Tibial artery (tissue), 4 donors: ENCODE results near the gene VSIG10.

Experiments
- DNase-seq, 2 donors: peaks; one replicate each; pipeline ENCODE4 v3.0.0-alpha.2; 2019
- H3K27ac ChIP-seq, 2 donors: fragments of 200-600 bp; sonication (generic) in 1 of 2; 1 replicate in 1 of 2; 2 replicates in 1 of 2; pipeline ENCODE4 v1.5.1; 2018 to 2019; ENCODE audit warnings: mild to moderate bottlenecking in 1 of 2
- H3K27me3 ChIP-seq, 2 donors: fragments of 200-600 bp; sonication (generic) in 1 of 2; one replicate each; pipeline versions ENCODE4 v1.5.1 to v1.6.0; 2016 to 2019
- H3K36me3 ChIP-seq, 3 donors: fragments of 200-600 bp; sonication (generic) in 2 of 3; one replicate each; pipeline ENCODE4 v1.5.1; 2016 to 2019; ENCODE audit warnings: mild to moderate bottlenecking in 2 of 3
- H3K4me1 ChIP-seq, 4 donors: fragments of 200-600 bp; sonication (generic) in 2 of 4; 1 replicate in 3 of 4; 2 replicates in 1 of 4; pipeline ENCODE4 v1.5.1; 2016 to 2019
- H3K4me3 ChIP-seq, 2 donors: fragments of 200-600 bp; sonication (generic) in 1 of 2; 1 replicate in 1 of 2; 2 replicates in 1 of 2; pipeline ENCODE4 v1.5.1; 2018 to 2019; ENCODE audit warnings: mild to moderate bottlenecking in 2 of 2
- H3K9me3 ChIP-seq, 3 donors: fragments of 200-600 bp; sonication (generic) in 1 of 3; one replicate each; pipeline ENCODE4 v1.5.1; 2016 to 2019
- intact Hi-C: fragments of 100-400 bp; cut with DNase I; formaldehyde crosslinking; loops from one replicate; pipeline ENCODE4 v1.15.0; 2023; ENCODE audit warnings: low total_unique reads
- TF ChIP-seq, protein P1 (sequence below), 2 experiments: fragments of 200-600 bp in 1 of 2; fragments of 450-650 bp in 1 of 2; IDR thresholded peaks; one replicate each; pipeline ENCODE4 v1.5.1; 2017 to 2019; ENCODE audit warnings: antibody characterized with exemption in 2 of 2, mild to moderate bottlenecking in 1 of 2, moderate library complexity in 1 of 2

The VSIG10 gene

DNA sequence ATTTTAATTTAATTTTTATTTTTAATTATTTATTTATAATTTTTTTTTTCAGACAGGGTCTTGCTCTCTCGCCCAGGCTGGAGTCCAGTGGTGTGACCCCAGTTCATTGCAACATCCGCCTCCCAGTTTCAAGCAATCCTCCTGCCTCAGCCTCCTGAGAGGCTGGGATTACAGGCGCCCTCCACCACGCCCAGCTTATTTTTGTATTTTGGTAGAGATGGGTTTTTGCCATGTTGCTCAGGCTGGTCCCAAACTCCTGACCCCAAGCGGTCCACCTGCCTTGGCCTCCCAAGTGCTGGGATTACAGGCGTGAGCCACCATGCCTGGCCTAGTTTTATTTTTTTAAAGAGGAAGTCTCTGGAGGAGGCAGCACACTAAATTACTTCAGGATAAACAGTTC lies 18.5 kb upstream of the VSIG10 start:
- intact Hi-C loops = no loop called here
- Histone ChIP-seq H3K27ac (no peak overlapping the region), H3K9me3 (no peaks in the 10 kb centered on the region), H3K27me3 (no peaks in the 10 kb centered on the region), H3K4me3 (no peak overlapping the region), H3K36me3 (peaks cover 0 to 3% (median 0%) of the 10 kb centered on the region in 3 donors), H3K4me1 (peaks cover 0 to 3% (median 0%) of the 10 kb centered on the region in 4 donors)
- no peak for DNase-seq
- TF ChIP-seq, protein P1, sequence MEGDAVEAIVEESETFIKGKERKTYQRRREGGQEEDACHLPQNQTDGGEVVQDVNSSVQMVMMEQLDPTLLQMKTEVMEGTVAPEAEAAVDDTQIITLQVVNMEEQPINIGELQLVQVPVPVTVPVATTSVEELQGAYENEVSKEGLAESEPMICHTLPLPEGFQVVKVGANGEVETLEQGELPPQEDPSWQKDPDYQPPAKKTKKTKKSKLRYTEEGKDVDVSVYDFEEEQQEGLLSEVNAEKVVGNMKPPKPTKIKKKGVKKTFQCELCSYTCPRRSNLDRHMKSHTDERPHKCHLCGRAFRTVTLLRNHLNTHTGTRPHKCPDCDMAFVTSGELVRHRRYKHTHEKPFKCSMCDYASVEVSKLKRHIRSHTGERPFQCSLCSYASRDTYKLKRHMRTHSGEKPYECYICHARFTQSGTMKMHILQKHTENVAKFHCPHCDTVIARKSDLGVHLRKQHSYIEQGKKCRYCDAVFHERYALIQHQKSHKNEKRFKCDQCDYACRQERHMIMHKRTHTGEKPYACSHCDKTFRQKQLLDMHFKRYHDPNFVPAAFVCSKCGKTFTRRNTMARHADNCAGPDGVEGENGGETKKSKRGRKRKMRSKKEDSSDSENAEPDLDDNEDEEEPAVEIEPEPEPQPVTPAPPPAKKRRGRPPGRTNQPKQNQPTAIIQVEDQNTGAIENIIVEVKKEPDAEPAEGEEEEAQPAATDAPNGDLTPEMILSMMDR (IDR thresholded peaks at IDR 0.05) = no peak

- no peak overlapping the region for H3K27ac ChIP-seq
- no peaks in the 10 kb centered on the region for H3K27me3 ChIP-seq
- no peaks in the 10 kb centered on the region for H3K36me3 ChIP-seq
- H3K4me3 ChIP-seq = no peak overlapping the region
- no peaks in the 10 kb centered on the region for H3K9me3 ChIP-seq
- intact Hi-C loops = no loop called here
- DNase-seq = peak; percentile 68 to 77
- TF ChIP-seq, protein P1 (IDR thresholded peaks at IDR 0.05) = peak; percentile 26 to 72
- H3K4me1 ChIP-seq = peaks cover 0 to 3% (median 0%) of the 10 kb centered on the region in 4 donors
Measured at GRCh38 chr12:118120579-118121363, 17.0 kb upstream of the VSIG10 start.

GRCh38 chr12:118119449-118119879 lies 15.7 kb upstream of the VSIG10 start:
- Histone ChIP-seq H3K4me1 (peaks cover 0 to 3% (median 0%) of the 10 kb centered on the region in 4 donors), H3K27ac (no peak overlapping the region), H3K27me3 (no peaks in the 10 kb centered on the region), H3K36me3 (no peaks in the 10 kb centered on the region), H3K9me3 (no peaks in the 10 kb centered on the region), H3K4me3 (no peak overlapping the region)
- DNase-seq = no peak
- intact Hi-C loops = no loop called here
- TF ChIP-seq, protein P1 (IDR thresholded peaks at IDR 0.05) = no peak

DNA sequence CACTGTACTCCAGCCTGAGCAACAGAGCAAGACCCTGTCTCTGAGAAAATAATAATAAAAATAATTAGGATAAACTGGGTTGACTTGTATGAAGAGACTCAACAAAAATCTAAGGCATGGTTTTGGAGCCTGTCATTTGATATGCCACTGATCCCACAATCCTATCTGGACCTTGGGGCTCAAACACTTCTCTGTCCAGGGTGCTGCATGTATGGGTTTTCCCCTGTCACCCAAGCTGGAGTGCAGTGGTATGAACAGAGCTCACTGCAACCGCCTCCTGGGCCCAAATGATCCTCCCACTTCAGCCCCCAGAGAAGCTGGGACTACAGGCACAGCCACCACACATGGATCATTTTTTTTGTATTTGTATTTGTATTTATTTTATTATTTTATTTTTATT lies 5.3 kb upstream of the VSIG10 start:
- H3K4me1 ChIP-seq = peaks cover 0 to 7% (median 3%) of the 10 kb centered on the region in 4 donors
- H3K36me3 ChIP-seq = no peaks in the 10 kb centered on the region
- intact Hi-C loops = no loop called here
- H3K4me3 ChIP-seq = no peak overlapping the region
- no peaks in the 10 kb centered on the region for H3K9me3 ChIP-seq
- no peaks in the 10 kb centered on the region for H3K27me3 ChIP-seq
- H3K27ac ChIP-seq = no peak overlapping the region
- no peak for DNase-seq
- TF ChIP-seq, protein P1 (IDR thresholded peaks at IDR 0.05) = no peak

DNA sequence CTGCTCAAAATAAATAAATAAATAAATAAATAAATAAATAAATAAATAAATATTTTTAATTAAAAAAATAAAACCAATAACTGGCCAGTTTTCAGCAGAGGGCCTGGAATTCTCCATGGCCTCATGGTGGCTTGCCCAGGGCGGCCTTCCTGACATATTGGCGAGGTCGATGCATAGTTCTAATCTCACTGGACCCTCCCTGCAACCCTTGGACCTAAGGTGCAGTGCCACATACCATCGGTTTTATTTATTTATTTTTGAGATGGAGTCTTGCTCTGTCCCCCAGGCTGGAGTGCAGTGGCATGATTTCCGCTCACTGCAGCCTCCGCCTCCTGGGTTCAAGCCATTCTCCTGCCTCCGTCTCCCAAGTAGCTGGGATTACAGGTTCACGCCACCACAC lies 3.9 kb upstream of the VSIG10 start:
- Histone ChIP-seq H3K4me3 (no peak overlapping the region), H3K27me3 (no peaks in the 10 kb centered on the region), H3K4me1 (peaks cover 0 to 7% (median 4%) of the 10 kb centered on the region in 4 donors), H3K9me3 (no peaks in the 10 kb centered on the region), H3K36me3 (no peaks in the 10 kb centered on the region), H3K27ac (no peak overlapping the region)
- intact Hi-C loops = no loop called here
- no peak for DNase-seq
- TF ChIP-seq, protein P1 (IDR thresholded peaks at IDR 0.05) = no peak
